HTR-8/SVneo (cell line): Measurements from ENCODE around the gene ENTPD2.
"Not testable (repeated sequence)": the region's sequence is repeated elsewhere in the genome, so short reads cannot be mapped to it uniquely, and the experiment has no call there.

Experiments
- DNase-seq: peaks from one replicate; pipeline ENCODE4 v3.0.0; 2011; ENCODE audit warnings: low spot score, mixed read lengths; ENCODE audit not compliant: insufficient read length
- FAIRE-seq: peaks from 2 replicates; lab custom pipeline; 2011; peaks lifted over from hg19 to GRCh38; lab: Jason Lieb, UNC

ENTPD2 gene

DNA sequence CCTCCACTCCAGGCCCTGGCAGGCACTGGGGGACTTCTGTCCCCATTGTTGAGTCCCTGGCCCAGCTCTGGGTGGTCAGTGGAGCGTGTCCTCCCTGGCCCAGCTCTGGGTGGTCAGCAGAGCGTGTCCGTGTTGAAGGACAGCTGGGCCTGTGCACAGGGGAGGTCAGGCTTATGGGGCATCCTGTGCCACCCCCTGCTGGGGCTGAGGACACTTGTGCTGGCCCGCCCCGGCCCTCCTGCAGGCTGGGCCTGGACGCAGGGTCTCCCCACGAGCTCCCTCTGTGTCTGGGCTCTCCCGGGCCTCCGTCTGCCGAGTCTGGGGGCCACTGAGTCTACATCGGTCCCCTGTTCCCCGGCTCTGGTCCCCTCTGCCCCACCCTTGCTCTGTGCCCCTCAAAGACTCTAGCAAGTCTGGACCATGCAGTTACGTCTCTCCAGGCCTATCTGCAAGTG is 46.0 kb downstream of the ENTPD2 start:
- FAIRE-seq: no peak
- no peak for DNase-seq

GRCh38 chr9:137007108-137007815 is 46.6 kb downstream of the ENTPD2 start:
- DNase-seq: no peak

GRCh38 chr9:137006116-137007003 is 47.5 kb downstream of the ENTPD2 start:
- FAIRE-seq (no peak), DNase-seq (no peak)

More at GRCh38 chr9:137007108-137007815, 46.6 kb downstream of the ENTPD2 start:
- no peak for FAIRE-seq

- DNase-seq, FAIRE-seq: not testable (repeated sequence)
Measured at GRCh38 chr9:137004285-137004684, 49.6 kb downstream of the ENTPD2 start.

DNA sequence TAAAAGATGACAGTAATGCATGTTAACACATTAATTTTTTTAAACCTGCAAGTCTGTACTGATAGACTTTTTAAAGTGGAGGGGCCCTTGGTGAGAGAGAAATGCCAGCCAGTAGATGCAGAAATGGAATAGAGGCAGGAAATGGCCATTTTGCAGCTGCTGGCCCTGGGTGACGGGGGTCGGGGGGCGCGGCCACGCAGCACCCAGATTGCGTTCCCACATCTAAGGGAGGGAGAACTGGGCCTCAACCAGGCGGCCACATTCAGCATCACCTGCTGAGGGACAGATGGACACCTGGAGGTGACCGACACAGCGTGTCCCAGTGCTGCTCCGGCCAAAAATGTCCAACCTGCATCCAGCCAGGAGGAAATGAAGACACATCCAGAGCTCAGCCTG is 51.2 kb downstream of the ENTPD2 start:
- FAIRE-seq: no peak
- DNase-seq: no peak

DNA sequence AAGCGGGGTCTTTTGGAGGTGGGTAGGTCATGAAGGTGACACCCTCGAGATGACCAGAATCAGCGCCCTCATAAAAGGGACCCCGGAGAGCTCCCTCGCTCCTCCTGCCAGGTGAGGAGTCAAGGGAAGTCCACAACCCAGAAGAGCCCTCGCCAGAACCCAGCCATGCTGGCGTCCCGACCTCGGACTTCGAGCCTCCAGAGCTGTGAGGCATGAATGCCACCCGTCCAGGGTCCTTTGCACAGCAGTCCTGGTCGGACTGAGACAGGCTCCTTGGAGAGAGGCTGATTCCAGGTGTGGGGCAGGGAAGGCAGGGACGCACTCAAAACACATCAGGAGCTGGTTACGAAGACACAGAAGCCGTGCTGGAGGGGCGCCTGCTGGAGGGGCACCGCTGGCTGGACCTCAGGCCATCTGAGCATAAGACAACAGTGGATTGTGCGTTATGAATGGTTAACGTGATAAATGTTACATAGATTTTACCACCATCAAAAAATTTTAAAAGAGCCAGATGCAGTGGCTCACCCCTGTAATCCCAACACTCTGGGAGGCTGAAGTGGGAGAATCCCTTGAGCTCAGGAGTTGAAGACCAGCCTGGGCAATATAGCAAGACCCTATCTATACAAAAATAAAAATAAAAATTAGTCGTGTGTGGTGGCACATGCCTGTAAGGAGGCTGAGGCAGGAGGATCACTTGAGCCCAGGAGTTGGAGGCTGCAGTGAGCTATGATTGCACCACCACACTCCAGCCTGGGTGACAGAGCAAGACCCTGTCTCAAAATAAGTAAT is 51.8 kb downstream of the ENTPD2 start:
- FAIRE-seq: no peak
- DNase-seq: no peak

- DNase-seq: no peak
- FAIRE-seq: no peak
Measured at GRCh38 chr9:137000177-137000930, 53.5 kb downstream of the ENTPD2 start.
